IPS-18c (cell line): Measurements from ENCODE around the gene FBXW8.

Experiments
- H3K4me3 ChIP-seq: 2 replicates; pipeline ENCODE4 v1.7.0; 2013; ENCODE audit warnings: low read depth, mild to moderate bottlenecking, low read length, moderate library complexity; ENCODE audit not compliant: insufficient read depth
- H3K9me3 ChIP-seq: one replicate; pipeline ENCODE4 v1.6.1; 2013; ENCODE audit warnings: mild to moderate bottlenecking, low read length, moderate library complexity; ENCODE audit not compliant: control insufficient read depth, insufficient read depth

FBXW8 gene

DNA sequence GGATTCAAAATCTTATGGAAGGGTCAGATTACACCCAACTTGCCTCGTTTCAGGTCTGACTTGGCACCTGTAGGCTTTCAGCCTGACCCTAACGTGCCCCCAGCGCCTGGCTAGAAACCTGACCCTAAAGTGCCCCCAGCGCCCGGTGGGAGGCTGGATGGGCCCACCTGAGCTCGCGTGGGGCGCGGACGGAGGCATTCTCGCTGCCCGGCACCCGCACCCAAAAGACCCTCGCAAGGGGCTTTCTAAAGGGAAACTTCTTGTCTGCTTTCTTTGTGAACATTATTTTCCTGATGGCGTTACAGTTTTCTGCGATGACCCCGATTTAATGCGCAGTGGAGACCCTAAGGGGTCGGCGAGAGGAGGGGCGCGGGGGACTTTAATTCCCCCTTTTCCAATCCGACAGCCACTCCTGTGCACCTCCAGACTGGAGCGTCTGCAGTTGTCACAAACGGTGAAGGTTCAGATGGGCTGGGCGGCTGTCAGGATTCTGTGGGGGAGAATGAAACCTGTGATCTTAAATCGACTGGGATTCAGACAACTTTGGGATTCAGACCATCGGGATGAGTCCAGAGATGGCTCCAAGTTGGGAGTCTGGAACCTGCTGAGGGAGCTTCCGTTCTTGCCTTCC lies 28.8 kb upstream of the FBXW8 start:
- Histone ChIP-seq H3K9me3 (no peaks in the 10 kb centered on the region), H3K4me3 (peak overlapping the region; percentile 73)

DNA sequence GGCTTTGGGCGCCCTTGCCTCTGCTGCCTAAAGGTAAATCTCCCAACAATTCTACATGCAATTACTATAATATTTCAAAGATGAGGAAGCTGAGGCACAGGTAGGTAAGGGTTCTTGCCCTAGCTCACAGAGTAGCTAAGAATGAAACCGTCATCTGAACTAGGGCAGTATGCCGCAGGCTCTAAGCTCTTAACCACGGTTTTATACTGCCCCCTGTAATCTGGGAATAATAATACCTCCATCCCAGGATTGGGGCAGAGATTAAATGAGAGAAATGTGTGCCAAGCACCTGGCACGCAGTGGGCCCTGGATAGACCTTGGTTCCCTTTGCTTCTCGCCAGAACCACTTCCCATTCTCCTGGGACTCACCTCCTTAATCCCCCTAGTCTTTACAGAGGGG lies 28.0 kb upstream of the FBXW8 start:
- no peaks in the 10 kb centered on the region for H3K9me3 ChIP-seq
- no peak overlapping the region for H3K4me3 ChIP-seq

DNA sequence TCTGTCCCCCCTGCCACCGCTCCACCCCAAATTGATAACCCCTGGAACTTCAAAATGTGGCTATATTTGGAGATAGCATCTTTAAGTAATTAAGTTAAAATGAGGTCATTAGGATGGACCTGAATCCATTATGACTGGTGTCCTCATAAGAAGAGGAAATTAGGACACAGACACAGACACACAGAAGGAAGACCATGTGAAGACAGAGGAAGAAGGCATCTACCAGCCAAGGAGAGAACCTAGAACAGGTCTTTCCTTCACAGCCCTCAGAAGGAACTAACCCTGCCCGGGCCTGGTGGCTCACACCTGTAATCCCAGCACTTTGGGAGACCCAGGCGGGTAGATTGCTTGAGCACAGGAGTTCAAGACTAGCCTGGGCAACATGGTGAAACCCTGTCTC lies 25.9 kb upstream of the FBXW8 start:
- H3K4me3 ChIP-seq, result no peak overlapping the region
- H3K9me3 ChIP-seq, result no peaks in the 10 kb centered on the region

DNA sequence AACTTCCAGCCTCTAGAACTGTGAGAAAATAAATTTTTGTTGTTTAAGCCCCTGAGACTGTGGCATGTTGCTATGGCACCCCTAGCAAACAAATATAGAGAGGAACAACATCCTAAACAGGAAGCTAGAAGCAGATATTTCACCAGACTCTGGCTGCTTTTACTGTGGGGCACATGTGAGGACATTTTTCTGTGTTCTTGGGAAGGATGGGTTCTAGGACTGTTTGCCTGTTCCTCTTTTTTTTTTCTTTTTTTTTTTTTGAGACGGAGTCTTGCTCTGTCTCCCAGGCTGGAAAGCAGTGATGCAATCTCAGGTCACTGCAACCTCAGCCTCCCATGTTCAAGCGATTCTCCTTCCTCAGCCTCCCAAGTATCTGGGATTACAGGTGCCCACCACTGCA lies 25.3 kb upstream of the FBXW8 start:
- no peak overlapping the region for H3K4me3 ChIP-seq
- peaks cover 2% of the 10 kb centered on the region for H3K9me3 ChIP-seq

DNA sequence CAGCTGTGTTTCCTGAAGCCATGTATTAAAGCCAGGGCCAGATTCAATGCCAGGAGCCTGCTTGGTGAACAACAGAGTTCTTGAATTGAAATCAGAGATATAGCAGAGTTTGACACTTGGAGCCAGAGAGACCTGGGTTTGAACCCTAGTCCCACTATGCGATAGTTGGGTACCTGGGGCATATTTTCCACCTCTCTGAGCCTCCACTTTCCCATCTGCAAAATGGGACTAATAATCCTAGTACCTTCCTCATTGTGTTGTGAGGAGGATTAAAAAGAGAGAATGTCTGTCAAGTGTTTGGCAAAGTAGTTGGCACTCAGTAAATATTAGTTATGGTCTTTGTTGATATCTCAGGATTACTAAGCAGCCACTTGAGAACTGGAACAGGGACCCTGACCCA lies 23.5 kb upstream of the FBXW8 start:
- peaks cover 2% of the 10 kb centered on the region for H3K9me3 ChIP-seq
- no peak overlapping the region for H3K4me3 ChIP-seq

DNA sequence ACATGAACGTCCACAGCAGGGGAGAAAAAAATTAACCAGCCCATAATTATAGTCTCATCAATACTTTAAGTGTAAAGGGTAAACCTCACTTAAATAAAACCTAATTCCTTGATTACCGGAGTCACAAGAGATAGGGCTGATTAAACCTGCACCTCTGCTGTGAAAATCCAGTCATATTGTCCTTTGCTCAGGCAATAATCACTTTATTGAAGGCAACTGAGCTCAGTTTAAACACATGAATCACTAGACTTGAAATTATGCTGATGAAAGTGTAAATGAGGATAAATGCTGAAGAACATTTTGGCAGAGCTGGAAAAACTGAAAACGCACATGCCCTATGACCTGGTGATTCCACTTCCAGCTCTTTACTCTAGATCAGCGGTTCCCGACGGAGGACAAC lies 22.9 kb upstream of the FBXW8 start:
- H3K9me3 ChIP-seq, result peaks cover 2% of the 10 kb centered on the region
- no peak overlapping the region for H3K4me3 ChIP-seq

DNA sequence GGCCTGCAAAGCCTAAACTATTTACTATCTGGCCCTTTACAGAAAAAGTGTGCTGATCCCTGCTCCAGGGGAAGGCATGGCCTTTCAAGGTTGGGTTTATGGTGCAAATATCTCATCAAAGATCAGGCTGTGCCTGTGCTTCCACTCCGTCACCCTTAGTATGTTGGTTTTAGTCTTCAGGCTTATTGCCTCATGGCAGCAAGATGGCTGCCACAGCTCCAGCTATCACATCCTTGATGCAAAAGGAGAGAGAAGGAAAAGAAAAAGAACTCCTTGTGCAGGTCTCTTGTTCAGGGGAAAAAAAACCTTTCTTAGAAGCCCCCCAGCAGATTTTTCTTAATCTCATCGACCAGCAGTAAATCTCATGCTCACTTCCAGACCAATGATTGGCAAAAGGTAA lies 20.4 kb upstream of the FBXW8 start:
- peaks cover 2% of the 10 kb centered on the region for H3K9me3 ChIP-seq
- no peak overlapping the region for H3K4me3 ChIP-seq

DNA sequence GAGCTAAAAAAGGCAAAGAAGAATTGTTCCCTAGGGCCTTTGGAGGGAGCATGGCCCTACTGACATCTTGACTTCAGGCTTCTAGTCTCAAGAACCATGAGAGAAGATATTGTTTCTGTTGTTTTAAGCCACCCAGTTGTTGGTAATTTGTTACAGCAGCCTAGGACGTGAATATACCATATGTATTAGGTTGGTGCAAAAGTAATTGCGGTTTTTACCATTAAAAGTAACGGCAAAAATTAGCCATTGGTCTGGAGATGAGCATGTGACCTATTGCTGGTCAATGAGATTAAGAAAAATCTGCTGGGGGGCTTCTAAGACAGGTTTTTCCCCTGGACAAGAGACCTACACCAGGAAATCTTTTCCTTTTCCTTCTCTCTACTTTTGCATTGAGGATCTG lies 19.7 kb upstream of the FBXW8 start:
- peaks cover 2% of the 10 kb centered on the region for H3K9me3 ChIP-seq
- H3K4me3 ChIP-seq, result no peak overlapping the region

DNA sequence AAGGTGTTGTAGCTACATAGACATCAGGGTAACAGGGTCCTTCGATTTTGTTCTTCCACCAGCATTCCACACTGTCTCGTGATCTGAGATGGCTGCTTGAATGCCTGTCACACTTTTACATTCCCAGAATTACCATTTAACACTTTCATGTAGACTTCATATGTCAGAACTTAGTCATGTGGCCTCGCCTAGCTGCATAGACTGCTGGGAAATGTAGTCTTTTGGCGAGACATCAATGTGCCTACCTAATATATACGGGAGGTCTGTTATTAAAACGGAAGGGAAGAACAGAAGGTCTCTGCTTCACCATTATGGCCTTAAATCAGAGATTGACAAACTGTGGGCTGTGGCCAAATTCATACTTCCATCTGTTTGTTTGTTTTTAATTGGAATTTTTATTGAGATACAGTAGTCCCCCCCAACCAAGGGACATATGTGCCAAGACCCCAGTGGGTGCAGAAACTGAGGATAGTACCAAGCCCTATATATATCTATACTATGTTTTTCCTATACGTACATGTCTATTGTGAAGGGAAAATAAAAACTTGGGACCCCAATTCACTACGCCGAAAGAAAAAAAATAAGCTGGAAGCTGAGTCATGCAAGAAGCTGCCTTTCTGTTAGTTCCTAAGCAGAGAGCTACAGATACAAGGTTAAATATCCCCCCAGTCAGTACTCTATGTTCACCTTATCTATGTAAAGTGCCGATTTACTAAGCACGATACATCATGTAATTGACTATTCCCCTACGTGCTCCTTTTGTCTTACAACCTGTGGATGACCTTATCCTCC lies 18.2 kb upstream of the FBXW8 start:
- H3K9me3 ChIP-seq, result peaks cover 2% of the 10 kb centered on the region
- no peak overlapping the region for H3K4me3 ChIP-seq

DNA sequence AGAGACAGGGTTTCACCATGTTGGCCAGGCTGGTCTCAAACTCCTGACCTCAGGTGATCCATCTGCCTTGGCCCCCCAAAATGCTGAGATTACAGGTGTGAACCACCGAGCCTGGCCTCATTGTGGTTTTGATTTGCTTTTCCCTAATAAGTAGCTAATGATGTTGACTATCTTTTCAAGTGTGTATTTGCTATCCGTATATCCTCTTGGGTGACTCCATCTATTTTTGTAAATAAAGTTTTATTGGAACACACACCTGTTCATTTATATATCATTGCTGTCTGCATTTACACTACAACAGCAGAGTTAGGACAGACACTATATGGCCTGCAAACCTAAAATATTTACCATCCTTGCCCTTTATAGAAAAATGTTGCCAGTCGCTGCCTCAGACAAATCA lies 15.8 kb upstream of the FBXW8 start:
- Histone ChIP-seq H3K4me3 (no peak overlapping the region), H3K9me3 (peaks cover 4% of the 10 kb centered on the region)

DNA sequence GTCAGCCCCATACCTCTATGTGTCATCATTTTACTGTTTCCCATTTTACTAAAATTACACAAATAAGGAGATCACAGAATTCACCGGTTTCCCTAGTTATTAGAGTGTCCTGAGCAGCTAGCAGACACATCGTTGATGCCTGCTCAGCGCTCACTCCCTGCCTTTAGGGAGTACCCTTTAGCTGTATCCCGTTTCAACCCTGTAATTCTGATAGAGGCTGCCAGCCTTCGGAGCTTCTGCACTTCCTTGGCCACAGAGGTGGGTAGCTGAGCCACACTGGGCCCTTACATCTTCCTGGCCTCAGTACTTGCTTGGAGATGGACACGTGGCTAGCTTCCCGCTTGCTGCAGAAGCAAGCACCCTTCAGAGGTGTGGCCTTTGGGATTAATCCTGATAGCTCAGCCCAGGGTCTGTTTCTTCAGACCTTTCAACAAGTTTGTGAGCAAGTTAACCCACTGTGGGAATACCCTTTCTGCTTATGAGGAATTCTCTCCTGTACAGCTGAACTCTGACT lies 14.3 kb upstream of the FBXW8 start:
- H3K9me3 ChIP-seq, result peaks cover 2% of the 10 kb centered on the region
- no peak overlapping the region for H3K4me3 ChIP-seq

DNA sequence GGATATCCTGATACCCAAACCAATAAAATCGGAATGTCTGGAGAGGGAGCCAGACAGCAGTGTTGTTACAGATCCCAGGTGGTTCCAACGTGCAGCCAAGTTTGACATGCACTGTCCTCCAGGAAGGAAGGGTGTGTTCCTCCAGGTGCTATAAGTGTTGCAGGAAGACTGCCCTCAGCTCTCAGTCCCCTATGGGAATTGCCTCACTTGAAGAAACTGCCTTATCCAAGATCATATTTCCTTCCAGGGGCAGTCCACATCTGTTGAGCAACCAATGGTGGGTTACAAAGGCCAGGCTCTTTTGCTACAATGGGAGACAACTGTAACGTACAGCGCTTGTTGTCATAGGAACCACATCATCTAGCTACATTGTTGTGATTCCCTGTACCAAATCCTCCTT lies 13.3 kb upstream of the FBXW8 start:
- no peak overlapping the region for H3K4me3 ChIP-seq
- peaks cover 2% of the 10 kb centered on the region for H3K9me3 ChIP-seq

DNA sequence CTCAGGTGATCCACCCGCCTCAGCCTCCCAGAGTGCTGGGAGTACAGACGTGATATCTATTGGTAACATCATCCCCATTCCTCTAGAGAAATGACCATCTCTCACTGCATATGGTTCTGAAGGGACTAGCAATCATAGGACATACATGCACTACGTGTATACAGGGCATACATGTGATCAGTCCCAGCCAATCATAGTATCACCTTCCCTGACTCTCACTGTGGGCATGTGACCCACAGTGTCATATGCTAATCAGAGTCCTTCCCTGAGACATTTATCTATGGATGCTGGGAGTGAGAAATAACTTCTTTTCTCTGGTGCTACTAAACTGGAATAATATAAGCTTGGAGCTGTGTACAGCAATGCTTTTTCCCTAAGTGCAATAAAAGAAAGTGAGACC lies 12.1 kb upstream of the FBXW8 start:
- H3K9me3 ChIP-seq, result peaks cover 2% of the 10 kb centered on the region
- H3K4me3 ChIP-seq, result no peak overlapping the region

DNA sequence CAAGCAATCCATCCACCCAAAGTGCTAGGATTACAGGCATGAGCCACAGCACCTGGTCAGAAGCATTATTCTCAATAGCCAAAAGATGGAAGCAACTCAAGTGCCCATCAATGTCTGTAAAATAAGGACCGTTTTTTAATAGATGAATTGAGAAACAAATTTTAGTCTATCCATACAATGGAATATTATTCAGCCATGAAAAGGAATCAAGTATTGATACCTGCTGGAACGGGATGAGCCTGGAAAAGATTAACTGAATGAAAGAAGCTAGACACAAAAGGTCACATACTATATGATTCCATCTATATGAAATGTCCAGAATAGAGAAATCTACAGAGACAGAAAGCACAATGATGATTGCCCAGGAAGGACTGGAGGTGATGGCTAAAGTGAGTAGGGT lies 9.1 kb upstream of the FBXW8 start:
- Histone ChIP-seq H3K4me3 (no peak overlapping the region), H3K9me3 (peaks cover 2% of the 10 kb centered on the region)

DNA sequence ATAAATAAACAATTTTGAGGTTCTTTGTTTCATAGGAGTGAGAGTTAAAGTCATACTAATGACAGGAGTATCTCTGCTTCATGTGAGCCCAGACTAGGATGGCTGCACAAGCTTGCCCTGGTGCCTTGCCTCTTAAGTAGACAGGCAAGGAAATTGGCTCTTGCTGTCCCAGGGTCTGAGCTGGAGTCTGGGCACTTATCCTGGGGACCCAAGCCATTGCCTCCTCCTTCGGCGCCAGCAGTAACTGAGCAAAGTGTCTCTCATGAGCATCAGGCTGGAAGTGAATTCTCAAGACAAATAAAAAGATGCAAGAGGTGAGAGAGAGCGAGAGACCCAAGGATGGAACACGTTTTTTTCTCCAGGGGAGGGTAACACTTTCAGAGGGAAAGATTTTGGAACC lies 6.9 kb upstream of the FBXW8 start:
- peaks cover 2% of the 10 kb centered on the region for H3K9me3 ChIP-seq

DNA sequence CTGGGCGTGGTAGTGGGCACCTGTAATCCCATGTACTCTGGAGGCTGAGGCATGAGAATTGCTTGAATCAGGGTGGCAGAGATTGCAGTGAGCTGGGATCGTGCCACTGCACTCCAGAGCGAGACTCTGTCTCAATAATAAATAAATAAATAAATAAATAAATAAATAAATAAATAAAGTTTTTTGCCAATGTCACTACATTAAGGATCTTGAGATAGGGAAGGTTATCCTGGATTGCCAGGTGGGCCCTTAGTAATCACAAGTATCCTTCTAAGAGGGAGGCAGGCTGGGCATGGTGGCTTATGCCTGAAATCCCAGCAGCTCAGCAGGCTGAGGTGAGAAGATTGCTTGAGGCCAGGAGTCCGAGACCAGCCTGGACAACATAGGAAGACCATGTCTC lies 4.5 kb upstream of the FBXW8 start:
- Histone ChIP-seq H3K4me3 (no peak overlapping the region), H3K9me3 (no peaks in the 10 kb centered on the region)

More for the DNA sequence above, 6.9 kb upstream of the FBXW8 start:
- no peak overlapping the region for H3K4me3 ChIP-seq

DNA sequence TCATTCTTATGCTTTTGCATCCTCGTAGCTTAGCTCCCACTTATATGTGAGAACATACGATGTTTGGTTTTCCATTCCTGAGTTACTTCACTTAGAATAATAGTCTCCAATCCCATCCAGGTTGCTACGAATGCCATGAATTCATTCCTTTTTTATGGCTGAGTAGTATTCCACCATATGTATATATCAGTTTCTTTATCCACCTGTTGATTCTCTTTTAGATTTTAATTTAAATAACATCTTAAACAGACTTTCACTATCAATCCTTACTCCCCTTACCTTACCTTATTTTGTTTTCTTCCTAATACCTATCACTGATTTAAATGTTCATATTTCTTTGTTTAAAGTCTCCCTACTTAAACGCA lies 488 bp upstream of the FBXW8 start:
- H3K9me3 ChIP-seq, result no peaks in the 10 kb centered on the region
- H3K4me3 ChIP-seq, result peak overlapping the region; percentile 77

DNA sequence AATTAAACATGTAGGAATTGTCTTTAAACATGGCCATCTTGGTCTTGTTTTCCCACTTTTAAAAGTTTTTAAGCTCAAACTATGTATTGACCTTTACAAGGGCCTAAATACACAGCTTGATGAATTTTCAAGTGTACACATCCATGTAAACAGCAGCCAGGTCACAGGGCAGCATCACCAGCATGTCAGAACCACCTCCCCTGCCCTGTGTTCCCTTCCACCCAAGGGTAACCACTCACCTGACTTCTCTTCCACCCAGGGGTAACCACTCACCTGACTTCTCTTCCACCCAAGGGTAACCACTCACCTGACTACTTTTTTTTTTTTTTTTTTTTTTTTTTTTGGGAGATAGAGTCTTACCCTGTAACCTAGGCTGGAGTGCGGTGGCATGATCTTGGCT lies 4.6 kb downstream of the FBXW8 start:
- H3K4me3 ChIP-seq, result no peak overlapping the region

DNA sequence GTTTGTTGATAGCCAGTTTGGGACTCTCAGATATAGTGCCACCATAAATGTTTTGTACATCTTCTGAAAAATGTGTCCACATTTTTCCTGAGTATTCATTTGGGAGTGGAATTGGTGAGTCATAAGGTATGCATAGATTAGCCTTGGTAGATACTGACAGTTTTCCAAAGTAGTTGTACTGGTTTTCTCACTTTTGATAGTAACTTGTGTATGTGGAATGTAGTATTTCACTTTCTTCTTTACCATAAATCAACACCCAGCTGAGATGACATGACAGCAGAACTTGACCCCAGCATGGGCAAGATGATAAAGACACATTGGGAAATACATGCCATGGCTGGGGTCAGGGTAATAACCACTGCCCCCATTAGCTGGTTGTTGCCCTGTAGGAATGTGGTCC lies 5.4 kb downstream of the FBXW8 start:
- Histone ChIP-seq H3K4me3 (no peak overlapping the region), H3K9me3 (no peaks in the 10 kb centered on the region)

More for the DNA sequence above, 4.6 kb downstream of the FBXW8 start:
- H3K9me3 ChIP-seq, result no peaks in the 10 kb centered on the region
